Cardiac muscle cell (in vitro differentiated cells and primary cell): Measurements from ENCODE around the gene TBC1D2. TPM values are rescaled to one million over a fixed set of nuclear protein-coding genes. Genes with fewer than 3 reads are reported as not detected.

Source experiments
- DNase-seq, 2 donors: peaks; one replicate each; pipeline versions ENCODE4 v3.0.0 to v3.0.0-alpha.2; 2010 to 2017; ENCODE audit warnings: low read depth in 1 of 2, low spot score in 1 of 2
- H3K27ac ChIP-seq: fragments of 200-600 bp; sonication (generic); 2 replicates; pipeline ENCODE4 v1.5.1; 2016
- H3K27me3 ChIP-seq: fragments of 200-600 bp; sonication (generic); 2 replicates; pipeline ENCODE4 v1.6.0; 2016; ENCODE audit warnings: control low read depth
- H3K36me3 ChIP-seq: fragments of 200-600 bp; sonication (generic); 2 replicates; pipeline ENCODE4 v1.5.1; 2016; ENCODE audit warnings: control low read depth
- H3K4me1 ChIP-seq: fragments of 200-600 bp; sonication (generic); 2 replicates; pipeline ENCODE4 v1.8.1; 2017; ENCODE audit warnings: low read depth, mild to moderate bottlenecking, mixed run types
- H3K4me3 ChIP-seq: fragments of 200-600 bp; sonication (generic); 2 replicates; pipeline ENCODE4 v1.5.1; 2016; ENCODE audit warnings: mild to moderate bottlenecking
- H3K9me3 ChIP-seq: fragments of 200-600 bp; sonication (generic); 2 replicates; pipeline ENCODE4 v1.5.1; 2017; ENCODE audit warnings: low read depth, mild to moderate bottlenecking, control low read depth
- CTCF ChIP-seq: IDR thresholded peaks from 2 replicates; pipeline ENCODE4 v1.5.1; 2012; ENCODE audit warnings: low read depth, mild to moderate bottlenecking, low read length
- polyA plus RNA-seq: library from polyadenylated mRNA; unstranded; fragments of >200 nt; fragmentation: Nextera tagmentation; extraction: Ambion mirVana; gene quantifications from 2 replicates; pipeline ENCODE4 v1.2.1, GENCODE V29; 2016
- total RNA-seq: library from RNA; depleted of rRNA; stranded (reverse); fragments of >200 nt; gene quantifications from 2 replicates; pipeline ENCODE4 v1.2.3, GENCODE V29; 2016

TBC1D2 gene
- total and polyA plus RNA-seq, 2 experiments from 2014 or later: 3.0 to 5.5 TPM

GRCh38 chr9:98247831-98248657 lies 7.4 kb downstream of the TBC1D2 start:
- TF ChIP-seq CTCF: no peak
- no peaks in the 10 kb centered on the region for H3K9me3 ChIP-seq
- no peaks in the 10 kb centered on the region for H3K27me3 ChIP-seq
- no peaks in the 10 kb centered on the region for H3K4me1 ChIP-seq
- DNase-seq: no peak
- H3K36me3 ChIP-seq: no peaks in the 10 kb centered on the region
- no peak overlapping the region for H3K27ac ChIP-seq
- H3K4me3 ChIP-seq: no peak overlapping the region

- Histone ChIP-seq H3K36me3 (no peaks in the 10 kb centered on the region), H3K27me3 (no peaks in the 10 kb centered on the region), H3K4me1 (no peaks in the 10 kb centered on the region), H3K4me3 (no peak overlapping the region), H3K9me3 (no peaks in the 10 kb centered on the region), H3K27ac (no peak overlapping the region)
- DNase-seq: no peak
- TF ChIP-seq CTCF: no peak
Measured at GRCh38 chr9:98242426-98242825, 13.0 kb downstream of the TBC1D2 start.

- Histone ChIP-seq H3K4me3 (no peak overlapping the region), H3K27me3 (no peaks in the 10 kb centered on the region), H3K4me1 (no peaks in the 10 kb centered on the region), H3K36me3 (no peaks in the 10 kb centered on the region), H3K27ac (no peak overlapping the region), H3K9me3 (no peaks in the 10 kb centered on the region)
- DNase-seq: no peak
- TF ChIP-seq CTCF: peak; percentile 28
Measured at GRCh38 chr9:98241357-98242300, 13.8 kb downstream of the TBC1D2 start.

GRCh38 chr9:98240475-98240874 lies 15.0 kb downstream of the TBC1D2 start:
- H3K36me3 ChIP-seq: no peaks in the 10 kb centered on the region
- no peak for TF ChIP-seq CTCF
- no peak overlapping the region for H3K27ac ChIP-seq
- H3K4me1 ChIP-seq: no peaks in the 10 kb centered on the region
- no peak for DNase-seq
- H3K27me3 ChIP-seq: no peaks in the 10 kb centered on the region
- no peak overlapping the region for H3K4me3 ChIP-seq
- H3K9me3 ChIP-seq: no peaks in the 10 kb centered on the region

GRCh38 chr9:98236901-98237487 lies 18.5 kb downstream of the TBC1D2 start:
- Histone ChIP-seq H3K4me1 (no peaks in the 10 kb centered on the region), H3K9me3 (no peaks in the 10 kb centered on the region), H3K4me3 (no peak overlapping the region), H3K36me3 (no peaks in the 10 kb centered on the region), H3K27me3 (no peaks in the 10 kb centered on the region), H3K27ac (no peak overlapping the region)
- no peak for DNase-seq
- TF ChIP-seq CTCF: no peak
